Measurements from ENCODE around the gene TMEM116.

The TMEM116 gene

DNA sequence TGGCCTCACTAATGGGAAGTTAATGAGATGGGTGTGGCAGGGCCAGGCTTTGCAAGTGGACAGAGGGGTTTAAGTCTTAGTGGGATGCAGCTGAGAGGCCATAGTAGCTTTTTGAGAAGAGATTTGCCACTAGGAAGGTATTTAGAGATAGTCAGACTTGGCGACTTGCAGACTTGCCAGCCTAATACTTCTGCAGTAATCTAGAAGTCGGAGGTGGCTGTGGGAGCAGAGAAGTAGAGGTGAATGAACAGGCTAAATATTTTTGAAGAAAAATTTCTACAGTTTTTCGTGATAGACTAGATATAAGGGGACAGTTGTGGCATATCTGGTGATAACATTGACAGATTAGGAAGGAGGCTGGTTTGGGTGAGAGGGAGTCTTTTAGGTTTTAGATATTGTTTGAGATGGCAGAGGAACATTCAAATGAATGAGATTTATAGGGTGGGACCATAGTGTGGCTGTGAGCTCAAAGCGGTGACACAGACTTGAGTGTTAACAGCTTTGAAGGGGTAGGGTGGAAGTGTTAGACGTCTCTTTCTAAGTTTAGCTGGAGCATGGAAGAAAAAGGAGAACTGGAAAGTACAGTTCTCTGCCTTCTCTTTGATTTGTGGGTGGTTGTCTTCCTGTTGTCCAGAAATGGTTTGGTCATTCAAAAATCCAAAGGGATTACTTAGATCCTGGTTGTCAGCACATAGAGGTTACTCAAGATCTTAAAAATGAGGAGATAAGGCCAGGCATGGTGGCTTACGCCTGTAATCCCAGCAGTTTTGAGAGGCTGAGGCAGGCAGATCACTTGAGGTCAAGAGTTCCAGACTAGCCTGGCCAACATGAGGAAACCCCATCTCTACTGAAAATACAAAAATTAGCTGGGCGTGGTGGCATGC lies 126.1 kb downstream of the TMEM116 start (continued):
- TF ChIP-seq, protein P1, sequence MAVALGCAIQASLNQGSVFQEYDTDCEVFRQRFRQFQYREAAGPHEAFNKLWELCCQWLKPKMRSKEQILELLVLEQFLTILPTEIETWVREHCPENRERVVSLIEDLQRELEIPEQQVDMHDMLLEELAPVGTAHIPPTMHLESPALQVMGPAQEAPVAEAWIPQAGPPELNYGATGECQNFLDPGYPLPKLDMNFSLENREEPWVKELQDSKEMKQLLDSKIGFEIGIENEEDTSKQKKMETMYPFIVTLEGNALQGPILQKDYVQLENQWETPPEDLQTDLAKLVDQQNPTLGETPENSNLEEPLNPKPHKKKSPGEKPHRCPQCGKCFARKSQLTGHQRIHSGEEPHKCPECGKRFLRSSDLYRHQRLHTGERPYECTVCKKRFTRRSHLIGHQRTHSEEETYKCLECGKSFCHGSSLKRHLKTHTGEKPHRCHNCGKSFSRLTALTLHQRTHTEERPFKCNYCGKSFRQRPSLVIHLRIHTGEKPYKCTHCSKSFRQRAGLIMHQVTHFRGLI (tag by site-specific recombination; IDR thresholded peaks at IDR 0.05), result no peak
- TF ChIP-seq SP3 (tag by site-specific recombination; IDR thresholded peaks at IDR 0.05) (no peak), ZNF423 (tag by site-specific recombination; IDR thresholded peaks at IDR 0.05) (no peak), ZNF155 (tag by site-specific recombination; IDR thresholded peaks at IDR 0.05) (no peak)

DNA sequence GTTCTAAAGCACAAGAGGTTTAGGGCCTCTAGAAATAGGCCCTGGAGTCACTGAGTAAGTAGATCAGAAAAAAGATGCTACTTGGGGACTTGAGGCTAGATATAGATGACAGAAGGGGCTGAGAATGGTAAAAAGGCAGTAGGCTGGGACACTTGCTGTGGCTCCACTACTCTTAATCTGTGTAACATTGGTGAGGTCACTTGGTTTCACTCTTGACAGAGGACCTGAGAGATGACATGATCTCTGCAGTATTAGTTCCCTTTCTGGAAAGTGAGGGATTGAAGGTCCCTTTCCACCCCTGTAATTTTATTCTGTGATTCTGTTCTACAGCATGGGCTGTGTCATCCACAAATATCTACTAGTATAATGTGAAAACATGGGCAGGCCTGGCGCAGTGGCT lies 131.2 kb downstream of the TMEM116 start:
- Histone ChIP-seq H3K4me3 (ENCODE audit: low read depth, low read length) (no peak overlapping the region), H3K27ac (ENCODE audit: extremely low read depth, low read depth, low read length) (no peak overlapping the region), H3K9me3 (ENCODE audit: control insufficient read depth, insufficient read depth, low read depth, low read length) (no peaks in the 10 kb centered on the region), H3K4me1 (ENCODE audit: control insufficient read depth, insufficient read depth, low read length) (no peaks in the 10 kb centered on the region), H3K36me3 (ENCODE audit: control insufficient read depth in 2 of 2, insufficient read depth in 1 of 2, low read length in 2 of 2) (peaks cover 52 to 80% of the 10 kb centered on the region in 2 experiments)
- TF ChIP-seq ZNF132 (tag by site-specific recombination; IDR thresholded peaks at IDR 0.05; ENCODE audit: borderline replicate concordance), result no peak
- TF ChIP-seq ZNF624 (tag by site-specific recombination; IDR thresholded peaks at IDR 0.05), result no peak
- no peak for TF ChIP-seq ZNF157 (tag by site-specific recombination; IDR thresholded peaks at IDR 0.05)
- TF ChIP-seq ZNF2 (tag by site-specific recombination; IDR thresholded peaks at IDR 0.05), result no peak
- TF ChIP-seq ZNF354C (tag by site-specific recombination; IDR thresholded peaks at IDR 0.05; ENCODE audit: borderline replicate concordance, low read depth), result no peak
- CTCF ChIA-PET, result no interaction called here
- POLR2A ChIA-PET, result no interaction called here

Data from HEK293 (cell line).